Body of pancreas (tissue), 4 donors: ENCODE data around the gene LHFPL3.

ENCODE experiments used
- POLR2A ChIP-seq, 3 donors: fragments of 450-650 bp; IDR thresholded peaks; one replicate each; pipeline ENCODE4 v1.6.1; 2016; ENCODE audit warnings: antibody characterized with exemption in 3 of 3, mild to moderate bottlenecking in 2 of 3
- TF ChIP-seq, protein P1 (sequence below), 7 experiments: fragments of 450-650 bp in 4 of 7; fragments of 200-600 bp in 3 of 7; sonication (generic) in 3 of 7; IDR thresholded peaks; one replicate each; pipeline ENCODE4 v1.5.1; 2016 to 2019; ENCODE audit warnings: antibody characterized with exemption in 7 of 7

DNA sequence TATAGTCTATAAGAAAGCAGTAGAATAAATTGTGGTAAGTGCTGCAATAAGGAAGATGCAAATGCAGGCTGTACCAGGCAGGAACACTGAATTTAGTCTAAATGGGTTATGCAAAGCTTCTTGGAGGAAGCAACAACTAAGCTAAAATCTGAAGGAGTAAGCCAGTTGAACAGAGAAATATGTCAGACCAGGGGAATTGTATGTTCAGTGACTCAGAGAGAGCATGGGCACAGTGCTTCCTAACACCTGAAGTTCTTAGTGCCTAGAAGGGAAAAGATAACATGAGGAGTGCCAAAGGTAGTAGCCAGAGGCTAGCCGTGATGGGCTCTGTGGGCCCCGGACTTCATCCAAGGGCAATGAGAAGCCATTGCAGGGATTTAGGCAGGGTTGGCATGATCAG lies 481.5 kb downstream of the LHFPL3 start:
- TF ChIP-seq POLR2A (IDR thresholded peaks at IDR 0.05): no peak
- TF ChIP-seq, protein P1, sequence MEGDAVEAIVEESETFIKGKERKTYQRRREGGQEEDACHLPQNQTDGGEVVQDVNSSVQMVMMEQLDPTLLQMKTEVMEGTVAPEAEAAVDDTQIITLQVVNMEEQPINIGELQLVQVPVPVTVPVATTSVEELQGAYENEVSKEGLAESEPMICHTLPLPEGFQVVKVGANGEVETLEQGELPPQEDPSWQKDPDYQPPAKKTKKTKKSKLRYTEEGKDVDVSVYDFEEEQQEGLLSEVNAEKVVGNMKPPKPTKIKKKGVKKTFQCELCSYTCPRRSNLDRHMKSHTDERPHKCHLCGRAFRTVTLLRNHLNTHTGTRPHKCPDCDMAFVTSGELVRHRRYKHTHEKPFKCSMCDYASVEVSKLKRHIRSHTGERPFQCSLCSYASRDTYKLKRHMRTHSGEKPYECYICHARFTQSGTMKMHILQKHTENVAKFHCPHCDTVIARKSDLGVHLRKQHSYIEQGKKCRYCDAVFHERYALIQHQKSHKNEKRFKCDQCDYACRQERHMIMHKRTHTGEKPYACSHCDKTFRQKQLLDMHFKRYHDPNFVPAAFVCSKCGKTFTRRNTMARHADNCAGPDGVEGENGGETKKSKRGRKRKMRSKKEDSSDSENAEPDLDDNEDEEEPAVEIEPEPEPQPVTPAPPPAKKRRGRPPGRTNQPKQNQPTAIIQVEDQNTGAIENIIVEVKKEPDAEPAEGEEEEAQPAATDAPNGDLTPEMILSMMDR (IDR thresholded peaks at IDR 0.05): no peak
